HG03469 (cell line): ENCODE data around the gene CHSY1.

Experiments
- ATAC-seq: cut with Tn5 transposase; IDR thresholded peaks from one replicate; pipeline ENCODE4 v1.9.1; 2021; ENCODE audit warnings: mild to moderate bottlenecking, moderate library complexity, moderate number of reproducible peaks; ENCODE audit not compliant: unreplicated experiment

Gene CHSY1

GRCh38 chr15:101190092-101190595, 61.7 kb downstream of the CHSY1 start:
- no peak for ATAC-seq

GRCh38 chr15:101189409-101190091, 62.3 kb downstream of the CHSY1 start:
- no peak for ATAC-seq

- peak; percentile 31 for ATAC-seq
Observed at GRCh38 chr15:101188637-101189408, 63.0 kb downstream of the CHSY1 start.

- peak; percentile 65 for ATAC-seq
Observed at GRCh38 chr15:101187820-101188636, 63.8 kb downstream of the CHSY1 start.

- no peak for ATAC-seq
Observed at GRCh38 chr15:101185770-101186169, 66.1 kb downstream of the CHSY1 start.

- no peak for ATAC-seq
Observed at GRCh38 chr15:101185336-101185735, 66.5 kb downstream of the CHSY1 start.

GRCh38 chr15:101184830-101185229, 67.0 kb downstream of the CHSY1 start:
- no peak for ATAC-seq

- no peak for ATAC-seq
Observed at GRCh38 chr15:101183931-101184305, 67.9 kb downstream of the CHSY1 start.

- ATAC-seq, result no peak
Observed at GRCh38 chr15:101183226-101183930, 68.5 kb downstream of the CHSY1 start.

- ATAC-seq, result no peak
Observed at GRCh38 chr15:101182215-101182614, 69.6 kb downstream of the CHSY1 start.

- ATAC-seq, result no peak
Observed at GRCh38 chr15:101181349-101181748, 70.5 kb downstream of the CHSY1 start.

GRCh38 chr15:101180620-101181307, 71.1 kb downstream of the CHSY1 start:
- ATAC-seq, result no peak

- no peak for ATAC-seq
Observed at GRCh38 chr15:101179341-101180153, 72.3 kb downstream of the CHSY1 start.

- no peak for ATAC-seq
Observed at GRCh38 chr15:101178931-101179330, 72.9 kb downstream of the CHSY1 start.

- ATAC-seq, result no peak
Observed at GRCh38 chr15:101178479-101178878, 73.4 kb downstream of the CHSY1 start.

- no peak for ATAC-seq
Observed at GRCh38 chr15:101177866-101178265, 74.0 kb downstream of the CHSY1 start.

- ATAC-seq, result no peak
Observed at GRCh38 chr15:101176625-101177024, 75.2 kb downstream of the CHSY1 start.

GRCh38 chr15:101175401-101175800, 76.4 kb downstream of the CHSY1 start:
- no peak for ATAC-seq
